OCI-LY1 (cell line): Measurements from ENCODE around the gene PRR9.

Experiments
- H2AFZ ChIP-seq: fragments of 200-600 bp; sonication (generic), shearing (Covaris generic); 2 replicates; pipeline ENCODE4 v1.6.0; 2014; ENCODE audit warnings: antibody characterized with exemption, mild to moderate bottlenecking, low read length
- H3F3A ChIP-seq: fragments of 200-600 bp; sonication (generic), shearing (Covaris generic); 2 replicates; pipeline ENCODE4 v1.6.0; 2014; ENCODE audit warnings: mild to moderate bottlenecking, antibody characterized with exemption, low read length, moderate library complexity; ENCODE audit not compliant: insufficient read depth
- H3K27ac ChIP-seq: fragments of 200-600 bp; sonication (generic); 2 replicates; pipeline ENCODE4 v1.5.1; 2014; ENCODE audit warnings: low read length, mixed run types, mild to moderate bottlenecking, low read depth; ENCODE audit not compliant: poor library complexity, severe bottlenecking
- H3K27me3 ChIP-seq: fragments of 200-600 bp; sonication (generic); 2 replicates; pipeline ENCODE4 v1.6.0; 2014; ENCODE audit warnings: antibody characterized with exemption, mild to moderate bottlenecking, low read length, moderate library complexity; ENCODE audit not compliant: insufficient read depth
- H3K36me3 ChIP-seq: fragments of 200-600 bp; sonication (generic); 2 replicates; pipeline ENCODE4 v1.6.1; 2014; ENCODE audit warnings: mild to moderate bottlenecking, antibody characterized with exemption, low read length, moderate library complexity, mixed read lengths; ENCODE audit not compliant: insufficient read depth
- H3K4me1 ChIP-seq: fragments of 200-600 bp; sonication (generic); 2 replicates; pipeline ENCODE4 v1.5.1; 2014; ENCODE audit warnings: mild to moderate bottlenecking, low read length, moderate library complexity; ENCODE audit not compliant: insufficient read depth, severe bottlenecking
- H3K4me2 ChIP-seq: fragments of 200-600 bp; sonication (generic), shearing (Covaris generic); 2 replicates; pipeline ENCODE4 v1.6.1; 2014; ENCODE audit warnings: low read length
- H3K4me3 ChIP-seq: fragments of 200-600 bp; sonication (generic); 2 replicates; pipeline ENCODE4 v1.5.1; 2014; ENCODE audit warnings: low read length, low read depth, mild to moderate bottlenecking, mixed read lengths; ENCODE audit not compliant: poor library complexity, severe bottlenecking
- H3K79me2 ChIP-seq: fragments of 200-600 bp; shearing (Covaris generic); 2 replicates; pipeline ENCODE4 v1.6.1; 2016; ENCODE audit warnings: mixed run types, low read length, mixed read lengths; ENCODE audit not compliant: insufficient read depth
- H3K9ac ChIP-seq: fragments of 200-600 bp; sonication (generic), shearing (Covaris generic); 2 replicates; pipeline ENCODE4 v1.6.1; 2014; ENCODE audit warnings: mild to moderate bottlenecking, low read length, mixed read lengths
- H3K9me2 ChIP-seq: fragments of 200-600 bp; sonication (generic), shearing (Covaris generic); 2 replicates; pipeline ENCODE4 v1.6.1; 2014; ENCODE audit warnings: low read depth, mild to moderate bottlenecking, low read length, mixed read lengths
- H3K9me3 ChIP-seq: fragments of 200-600 bp; shearing (Covaris generic); 2 replicates; pipeline ENCODE4 v1.6.1; 2014; ENCODE audit warnings: low read length, mixed read lengths
- H4K20me1 ChIP-seq: fragments of 200-600 bp; sonication (generic), shearing (Covaris generic); 2 replicates; pipeline ENCODE4 v1.6.0; 2016; ENCODE audit warnings: mild to moderate bottlenecking, low read length; ENCODE audit not compliant: insufficient read depth
- CTCF ChIP-seq: fragments of 200-600 bp; sonication (generic), shearing (Covaris generic); IDR thresholded peaks from 2 replicates; pipeline ENCODE4 v1.5.1; 2017; ENCODE audit warnings: mild to moderate bottlenecking, antibody characterized with exemption, low read length, moderate library complexity, mixed read lengths
- EZH2 ChIP-seq: fragments of 200-600 bp; sonication (generic), shearing (Covaris generic); IDR thresholded peaks from 2 replicates; pipeline ENCODE4 v1.8.0; 2017; ENCODE audit warnings: borderline replicate concordance, mixed run types, mild to moderate bottlenecking, antibody characterized with exemption, low read length, moderate library complexity, mixed read lengths

The PRR9 gene, protein sequence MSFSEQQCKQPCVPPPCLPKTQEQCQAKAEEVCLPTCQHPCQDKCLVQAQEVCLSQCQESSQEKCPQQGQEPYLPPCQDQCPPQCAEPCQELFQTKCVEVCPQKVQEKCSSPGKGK

DNA sequence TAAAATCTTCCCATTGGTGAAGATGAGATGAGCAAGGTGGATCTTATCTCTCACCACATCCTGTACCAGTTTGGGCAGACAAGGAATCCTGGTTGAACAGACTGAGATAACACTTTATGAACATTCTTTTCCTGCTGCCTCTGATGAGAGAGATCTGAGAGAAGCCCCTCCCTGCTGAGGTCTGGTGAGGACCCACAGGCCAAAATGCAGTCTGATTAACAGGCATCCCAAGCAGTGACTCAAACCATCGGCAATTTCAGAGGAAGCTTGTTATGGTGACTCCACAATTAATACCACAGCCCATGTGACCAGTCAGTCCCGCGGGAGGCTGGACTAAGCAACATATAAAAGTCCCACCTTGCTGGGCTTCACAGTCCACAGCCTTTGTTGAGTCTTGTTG lies at the start of gene PRR9:
Gene PRR9 (plus strand): TSS at position 373 of the 400 bp plus-strand sequence. CDS start 561 bp downstream, outside the sequence.
- Histone ChIP-seq H3K4me1 (no peaks in the 10 kb centered on the region), H3K36me3 (no peaks in the 10 kb centered on the region), H3K79me2 (no peaks in the 10 kb centered on the region), H3K9me2 (no peaks in the 10 kb centered on the region), H3K9me3 (no peaks in the 10 kb centered on the region), H3K9ac (no peak within 1 kb of the TSS), H4K20me1 (no peaks in the 10 kb centered on the region), H3F3A (no peaks in the 10 kb centered on the region), H3K27me3 (no peaks in the 10 kb centered on the region), H2AFZ (no peak within 1 kb of the TSS), H3K27ac (no peak within 1 kb of the TSS), H3K4me3 (no peak within 1 kb of the TSS), H3K4me2 (no peak within 1 kb of the TSS)
- no peak for TF ChIP-seq CTCF
- no peak for TF ChIP-seq EZH2

DNA sequence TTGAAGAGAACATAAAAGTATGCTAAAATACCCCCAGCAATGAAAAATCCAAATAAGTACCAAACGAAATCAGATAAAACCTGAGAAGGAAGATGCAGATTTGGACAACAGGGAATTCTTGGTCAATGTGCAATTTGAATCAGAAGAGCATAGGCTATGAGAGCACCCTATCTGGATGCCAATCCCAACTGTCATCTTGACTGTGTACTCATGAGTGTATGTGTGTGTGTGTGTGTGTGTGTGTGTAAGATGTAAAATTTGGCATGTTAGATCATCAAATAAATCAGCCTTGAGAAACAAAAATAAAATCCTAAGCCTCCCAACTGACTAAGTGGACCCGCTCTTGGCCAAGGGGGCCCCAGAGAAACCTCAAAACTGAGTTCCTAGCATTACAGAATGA lies 48.7 kb upstream of the PRR9 start:
- Histone ChIP-seq H2AFZ (no peak overlapping the region), H3K9me2 (no peaks in the 10 kb centered on the region), H3K9ac (no peak overlapping the region), H3K79me2 (no peaks in the 10 kb centered on the region), H3K27me3 (no peaks in the 10 kb centered on the region), H3K27ac (no peak overlapping the region), H3K4me3 (no peak overlapping the region), H3K36me3 (no peaks in the 10 kb centered on the region), H3K4me1 (no peaks in the 10 kb centered on the region), H3K9me3 (no peaks in the 10 kb centered on the region), H3F3A (no peaks in the 10 kb centered on the region), H3K4me2 (no peak overlapping the region), H4K20me1 (no peaks in the 10 kb centered on the region)
- TF ChIP-seq EZH2 (no peak), CTCF (no peak)

DNA sequence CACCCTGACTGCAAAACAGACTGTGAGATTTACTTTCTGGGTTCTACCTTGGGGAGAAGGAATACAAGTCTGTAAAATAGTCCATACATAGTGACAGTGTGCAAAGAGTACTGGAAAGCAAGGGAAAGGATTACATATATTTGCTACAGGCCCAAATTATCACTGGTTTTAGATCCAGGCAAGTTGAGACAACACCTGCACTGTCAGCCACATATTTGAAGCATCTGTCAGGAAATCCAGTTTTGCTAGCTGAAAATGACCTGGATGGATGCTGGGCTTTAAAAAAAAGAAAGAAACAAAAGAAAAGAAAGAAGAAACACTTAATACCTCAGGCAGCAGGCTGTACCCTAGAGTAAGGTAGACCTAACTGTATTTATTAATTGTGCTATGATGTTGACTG lies 42.8 kb upstream of the PRR9 start:
- H2AFZ ChIP-seq = no peak overlapping the region
- no peaks in the 10 kb centered on the region for H3K9me2 ChIP-seq
- no peaks in the 10 kb centered on the region for H3K9me3 ChIP-seq
- TF ChIP-seq CTCF (no peak), EZH2 (no peak)
- no peak overlapping the region for H3K27ac ChIP-seq
- H3K36me3 ChIP-seq = no peaks in the 10 kb centered on the region
- no peaks in the 10 kb centered on the region for H3K27me3 ChIP-seq
- H3K4me2 ChIP-seq = no peak overlapping the region
- no peaks in the 10 kb centered on the region for H3F3A ChIP-seq
- no peaks in the 10 kb centered on the region for H3K4me1 ChIP-seq
- H4K20me1 ChIP-seq = no peaks in the 10 kb centered on the region
- no peaks in the 10 kb centered on the region for H3K79me2 ChIP-seq
- no peak overlapping the region for H3K9ac ChIP-seq
- H3K4me3 ChIP-seq = no peak overlapping the region
